ENCODE results near the gene TCIRG1.
A peak's percentile ranks its signal among the peaks of the same experiment; 100 is the strongest.

Gene TCIRG1

DNA sequence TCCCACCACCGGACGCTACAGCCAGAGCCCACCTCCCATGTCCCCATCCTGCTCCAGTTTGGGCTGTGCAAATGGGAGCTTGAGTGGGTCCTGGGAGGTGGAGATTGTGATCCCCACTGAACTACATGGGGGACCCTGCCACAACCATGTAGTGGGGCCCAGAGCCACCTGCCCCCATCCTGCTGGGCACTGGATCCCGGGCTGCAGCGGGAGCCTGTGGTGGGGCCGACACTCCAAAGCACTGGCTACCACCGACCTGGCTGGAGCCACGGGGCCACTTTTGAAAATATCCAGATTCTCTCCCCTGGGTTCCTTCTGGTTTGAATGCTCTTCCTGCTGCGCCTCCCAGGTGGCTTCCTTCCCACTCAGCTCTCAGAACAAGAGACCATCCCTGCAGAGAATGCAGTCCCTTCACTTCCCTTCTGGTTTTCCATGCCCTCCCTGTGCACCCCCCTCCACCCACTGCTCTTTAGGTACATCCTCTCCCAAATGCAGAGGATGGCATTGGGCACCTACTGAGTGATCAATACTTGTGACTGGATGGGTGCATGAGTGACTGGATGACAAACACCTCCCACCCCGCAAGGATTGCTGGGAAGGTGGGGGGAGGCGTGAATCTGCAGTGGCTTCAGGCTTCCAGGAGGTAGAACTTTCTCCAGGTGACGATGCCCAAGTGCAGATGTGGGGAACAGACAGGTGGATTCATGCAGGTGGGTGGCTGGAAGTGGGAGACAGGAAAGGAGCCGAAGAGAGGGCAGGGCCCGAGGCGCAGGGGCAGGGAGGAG is 34.1 kb upstream of the TCIRG1 start:
- DNase-seq (ENCODE audit: low spot score) = no peak

GRCh38 chr11:68006606-68007166 is 32.1 kb upstream of the TCIRG1 start:
- DNase-seq (ENCODE audit: low spot score) = no peak

DNA sequence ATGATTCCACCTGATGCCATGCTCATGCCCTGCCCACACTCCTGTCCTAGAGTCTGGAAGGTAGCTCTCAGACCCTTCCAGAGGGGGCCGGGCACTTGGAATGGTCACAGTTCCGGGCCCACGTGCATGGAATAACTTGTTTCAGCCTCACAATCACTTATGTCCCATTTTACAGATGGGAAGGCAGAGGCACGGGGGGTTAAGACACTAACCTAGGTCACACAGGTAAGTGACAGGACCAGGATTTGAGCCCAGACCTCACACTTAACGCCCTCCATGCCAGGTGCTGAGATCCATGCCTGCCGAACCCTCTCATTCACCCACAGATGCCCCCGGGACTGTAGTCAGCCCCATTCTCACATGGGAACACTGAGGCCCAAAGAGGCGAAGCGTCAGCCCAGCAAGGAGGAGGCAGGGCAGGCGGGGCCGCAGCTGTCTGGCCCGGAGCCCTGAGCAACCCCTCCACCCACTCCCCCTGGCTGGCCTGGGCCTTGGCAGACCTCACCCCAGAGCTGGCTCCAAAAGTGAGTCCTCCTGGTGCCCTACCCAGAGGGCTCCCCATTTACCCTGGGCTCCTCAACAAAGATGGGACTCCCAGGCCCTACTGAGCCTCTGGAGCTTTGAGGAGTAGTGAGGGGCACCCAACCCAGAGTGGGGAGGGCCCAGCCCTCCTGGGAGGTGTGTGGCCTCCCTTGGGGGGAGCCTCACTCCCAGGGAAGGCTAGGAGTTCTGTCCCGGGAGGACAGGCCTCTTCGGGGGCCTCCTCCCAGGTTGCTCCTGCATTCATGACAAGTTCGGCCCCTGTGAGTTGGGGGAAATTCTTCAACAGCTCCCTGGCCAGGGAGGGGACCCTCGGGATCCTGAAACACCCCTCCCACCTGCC is 31.1 kb upstream of the TCIRG1 start:
- DNase-seq (ENCODE audit: low spot score) = no peak

DNA sequence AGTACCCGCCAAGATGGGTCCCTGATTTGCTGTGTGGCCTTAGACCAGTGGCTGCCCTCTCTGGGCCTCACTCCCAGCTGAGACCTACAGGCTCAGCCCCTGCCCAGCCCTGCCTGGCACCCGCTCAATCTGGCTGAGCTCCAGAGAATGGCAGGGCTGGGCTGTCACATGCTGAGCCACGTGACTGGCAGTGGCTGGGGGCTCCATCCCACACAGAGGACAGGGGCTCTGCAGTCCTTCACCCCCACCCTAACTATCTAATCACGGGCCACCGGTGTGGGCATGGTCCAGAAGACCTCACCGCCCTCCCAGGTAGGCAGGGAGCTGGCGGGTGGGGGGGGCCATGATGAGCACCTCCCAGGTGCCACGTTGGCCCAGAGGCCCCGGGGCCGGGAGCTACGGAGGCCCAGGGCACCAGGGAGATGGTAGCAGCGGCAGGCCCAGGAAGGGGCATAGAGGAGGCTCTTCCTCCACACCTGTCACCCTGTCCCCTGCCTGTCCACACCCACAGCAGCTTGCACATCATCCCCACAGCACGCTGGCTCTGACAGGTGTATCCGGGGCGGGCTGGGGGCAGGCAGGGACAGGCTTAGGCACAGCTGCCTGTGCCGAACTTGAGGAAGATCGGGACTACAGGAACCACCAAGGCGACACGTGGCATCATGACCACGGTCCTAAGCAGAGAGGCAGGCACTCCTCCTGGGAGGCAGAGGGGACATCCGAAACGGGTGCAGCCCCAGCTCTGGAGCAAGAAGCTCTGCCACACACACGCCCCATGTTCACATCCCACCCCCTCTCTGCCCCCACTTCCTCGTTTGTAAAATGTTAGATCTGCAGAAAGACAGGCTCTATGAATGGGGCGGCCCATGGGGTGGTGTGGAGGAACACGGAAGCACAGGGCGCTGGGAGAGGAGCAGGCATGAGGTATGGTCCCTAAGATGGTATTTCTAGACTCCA is 30.2 kb upstream of the TCIRG1 start:
- no peak for DNase-seq (ENCODE audit: low spot score)

GRCh38 chr11:68009391-68010089 is 29.3 kb upstream of the TCIRG1 start:
- DNase-seq (ENCODE audit: low spot score) = peak; percentile 51

GRCh38 chr11:68010090-68011041 is 28.5 kb upstream of the TCIRG1 start, which contains the start of gene ALDH3B1:
Gene ALDH3B1, plus strand, starts transcription at chr11:68010327. Its CDS starts 4,971 bp downstream, at chr11:68015298.
- DNase-seq (ENCODE audit: low spot score) = peak; percentile 87

- DNase-seq (ENCODE audit: low spot score) = no peak
These were observed 27.5 kb upstream of the TCIRG1 start for GRCh38 chr11:68011051-68011943.

DNA sequence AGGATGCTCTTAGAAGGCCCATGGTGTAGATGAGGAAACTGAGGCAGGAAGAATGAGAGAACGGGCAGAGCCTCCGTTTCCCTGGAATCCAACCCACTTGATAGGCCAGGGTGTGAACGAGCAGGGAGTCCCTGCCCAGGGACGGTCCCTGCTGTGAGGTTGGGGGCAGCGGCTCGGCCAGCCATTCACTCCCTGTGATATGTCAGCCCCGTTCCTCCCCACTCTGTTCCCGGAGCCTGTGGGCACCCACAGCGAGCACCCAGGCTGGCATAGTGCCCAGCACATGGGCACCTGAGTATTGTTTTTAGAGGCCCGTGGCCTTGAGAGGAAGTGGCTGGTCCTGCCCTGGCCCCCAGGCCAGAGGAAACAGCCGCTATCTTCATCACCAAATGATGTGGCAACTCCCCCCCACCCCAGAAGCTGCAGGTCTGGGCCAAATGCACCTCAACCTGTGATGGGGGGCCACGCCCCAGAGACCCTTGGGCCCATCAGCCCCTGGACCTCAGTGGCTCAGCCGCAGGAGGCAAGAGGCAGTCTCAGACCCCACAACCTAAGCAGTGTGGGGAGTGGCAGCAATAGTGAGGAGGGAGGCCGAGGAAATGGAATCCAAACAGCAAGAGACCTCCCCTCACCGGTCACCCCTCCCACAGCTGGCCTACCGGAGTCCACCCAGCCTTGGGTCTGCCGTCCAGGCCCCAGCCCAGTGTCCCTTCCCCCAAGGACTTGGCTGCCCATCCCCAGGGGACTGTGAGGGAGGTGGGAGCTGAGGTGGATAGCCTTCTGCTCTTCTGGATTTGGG is 26.6 kb upstream of the TCIRG1 start:
- DNase-seq (ENCODE audit: low spot score) = no peak

DNA sequence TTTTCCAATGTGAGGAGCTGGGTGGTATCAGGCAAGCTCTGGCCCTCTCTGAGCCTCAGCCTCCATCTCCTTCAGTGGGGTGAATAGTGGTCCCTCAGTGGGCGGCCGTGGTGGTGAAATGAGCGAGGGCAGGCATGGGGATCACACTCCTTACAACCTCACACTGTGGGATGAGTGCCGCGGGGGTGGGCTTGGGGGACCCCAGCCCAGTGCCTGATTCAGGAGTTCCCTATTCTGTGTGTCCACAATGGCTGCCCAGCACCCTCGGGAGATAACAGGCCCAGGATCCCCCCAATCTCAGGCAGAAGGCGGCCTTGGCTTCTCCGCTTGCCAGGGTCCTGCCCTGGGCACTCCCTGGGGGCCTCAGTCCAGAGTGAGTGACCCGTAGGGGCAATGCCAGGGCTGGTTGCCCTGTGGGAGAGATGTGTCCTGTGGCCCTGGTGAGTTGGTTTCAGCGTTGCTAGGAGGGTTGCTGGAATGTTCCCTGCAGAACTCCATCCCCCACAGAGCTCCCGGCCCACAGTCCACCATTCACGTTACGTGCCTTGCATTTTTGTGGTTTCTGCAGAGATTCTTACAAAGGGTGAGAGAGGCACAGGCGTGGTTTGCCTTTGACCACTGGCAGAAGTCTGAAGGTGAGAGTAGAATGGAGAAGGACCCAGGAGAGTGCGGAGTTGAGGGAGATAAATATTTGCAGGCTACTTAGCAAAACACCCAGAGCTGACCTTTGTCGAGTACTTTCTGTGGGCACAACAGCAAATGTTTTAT is 25.8 kb upstream of the TCIRG1 start:
- DNase-seq (ENCODE audit: low spot score) = peak; percentile 98

DNA sequence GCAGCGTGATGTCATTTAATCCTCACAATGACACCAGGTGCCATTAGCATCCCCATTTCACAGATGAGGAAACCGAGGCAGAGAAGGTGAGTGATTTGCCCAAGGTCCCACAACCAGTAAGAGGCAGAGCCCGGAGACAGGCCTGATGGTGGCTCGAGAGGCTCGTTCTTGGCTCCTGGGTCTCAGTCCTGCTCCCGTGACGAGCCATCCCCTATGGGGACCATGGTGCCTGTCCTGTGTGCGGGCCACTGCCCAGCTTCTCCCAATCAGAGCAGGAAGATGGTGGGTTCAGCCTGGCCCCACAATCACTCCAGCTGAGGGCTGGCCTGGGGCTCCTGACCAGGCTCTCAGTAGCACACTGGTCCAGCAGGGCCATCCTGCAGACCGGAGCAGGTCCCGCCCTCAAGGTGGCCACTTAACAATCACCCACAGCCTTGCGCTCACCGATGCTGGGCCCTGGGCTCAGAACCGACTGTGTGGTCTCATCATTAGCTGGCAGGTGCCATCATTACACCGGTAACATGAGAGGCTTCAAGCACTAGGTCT is 25.1 kb upstream of the TCIRG1 start:
- no peak for DNase-seq (ENCODE audit: low spot score)

DNA sequence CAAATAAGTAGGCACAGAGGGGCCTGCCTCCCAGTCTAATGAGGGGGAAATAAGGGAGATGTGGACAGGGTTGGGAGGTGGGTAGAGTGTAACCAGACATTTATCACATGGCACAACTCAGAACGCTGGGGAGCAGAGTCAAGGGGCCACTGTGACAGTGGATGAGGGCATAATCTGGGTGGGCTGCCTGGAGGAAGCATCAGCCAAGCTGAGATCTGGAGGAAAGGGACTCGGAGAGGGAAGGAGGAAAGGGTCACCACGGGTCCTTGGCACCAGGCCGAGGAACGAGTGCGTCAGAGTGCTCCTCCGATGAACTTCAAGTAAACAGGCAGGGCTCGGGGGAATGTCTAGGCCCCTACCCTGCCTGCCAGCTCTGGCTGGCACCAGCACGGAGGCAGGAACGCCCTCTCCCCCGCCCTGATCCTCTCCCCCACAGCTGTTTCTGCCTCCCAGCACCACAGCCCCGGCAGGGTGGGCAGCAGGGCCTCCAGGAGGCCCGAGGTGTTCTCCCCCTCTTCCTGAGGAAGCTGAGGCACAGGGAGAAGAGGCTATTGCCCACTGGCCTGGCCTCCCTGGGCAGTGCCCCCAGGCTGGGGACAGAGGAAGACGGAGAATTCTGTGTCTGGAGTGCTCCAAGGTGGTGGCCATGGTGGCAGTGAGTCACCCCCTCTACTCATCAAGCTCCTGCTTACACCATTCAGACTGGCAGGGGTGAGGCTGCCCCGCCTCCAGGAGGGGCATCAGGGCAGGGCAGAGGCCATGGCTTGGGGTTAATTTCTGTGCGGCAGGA is 24.5 kb upstream of the TCIRG1 start:
- DNase-seq (ENCODE audit: low spot score) = peak; percentile 91

DNA sequence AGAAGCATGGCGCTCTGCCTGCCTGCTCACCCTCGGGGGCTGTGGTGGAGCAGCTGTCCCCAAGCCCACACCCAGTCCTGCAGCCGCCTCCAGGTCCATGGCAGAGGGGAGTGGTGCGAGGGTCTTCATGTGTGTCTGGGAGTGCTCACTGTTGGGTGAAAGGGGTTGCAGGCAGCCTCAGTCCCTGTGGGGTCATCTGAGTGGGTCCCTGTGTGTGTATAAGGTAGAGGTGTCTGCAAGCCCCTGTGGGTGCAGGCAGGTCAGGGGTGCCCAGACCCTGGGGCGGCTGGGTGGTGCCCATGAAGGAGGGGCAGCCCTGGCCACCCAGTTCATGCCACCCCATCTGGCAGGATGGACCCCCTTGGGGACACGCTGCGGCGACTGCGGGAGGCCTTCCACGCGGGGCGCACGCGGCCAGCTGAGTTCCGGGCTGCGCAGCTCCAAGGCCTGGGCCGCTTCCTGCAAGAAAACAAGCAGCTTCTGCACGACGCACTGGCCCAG is 23.8 kb upstream of the TCIRG1 start:
- no peak for DNase-seq (ENCODE audit: low spot score)

GRCh38 chr11:68015467-68015866 is 23.4 kb upstream of the TCIRG1 start:
- no peak for DNase-seq (ENCODE audit: low spot score)

- no peak for DNase-seq (ENCODE audit: low spot score)
These were observed 22.5 kb upstream of the TCIRG1 start for GRCh38 chr11:68016161-68016903.

Data from kidney tubule cell (primary cell).